GM18520 (cell line): ENCODE measurements around the gene FCRLB.
A peak's percentile ranks its signal among the peaks of the same experiment; 100 is the strongest.
"Not testable (repeated sequence)": the region's sequence is repeated elsewhere in the genome, so short reads cannot be mapped to it uniquely, and the experiment has no call there.

Experiments
- ATAC-seq: cut with Tn5 transposase; IDR thresholded peaks from one replicate; pipeline ENCODE4 v1.9.1; 2021; ENCODE audit not compliant: unreplicated experiment

FCRLB gene

GRCh38 chr1:161739865-161740566, 18.7 kb downstream of the FCRLB start:
- no peak for ATAC-seq

GRCh38 chr1:161740921-161741320, 19.6 kb downstream of the FCRLB start:
- ATAC-seq, result no peak

- no peak for ATAC-seq
Measured at GRCh38 chr1:161743231-161743630, 21.9 kb downstream of the FCRLB start.

GRCh38 chr1:161747801-161748200, 26.5 kb downstream of the FCRLB start:
- no peak for ATAC-seq

GRCh38 chr1:161749509-161750407, 28.4 kb downstream of the FCRLB start, which contains the start of gene DUSP12:
Gene DUSP12, plus strand, starts transcription at chr1:161749786. Its CDS starts 16 bp downstream, at chr1:161749802.
- peak; percentile 93 for ATAC-seq

- ATAC-seq, result no peak
Measured at GRCh38 chr1:161763522-161764098, 42.3 kb downstream of the FCRLB start.

- peak; percentile 48 for ATAC-seq
Measured at GRCh38 chr1:161766102-161766981, 45.0 kb downstream of the FCRLB start, which contains the start of gene ATF6. Gene ATF6, plus strand, starts transcription at chr1:161766320. Its CDS starts 41 bp downstream, at chr1:161766361.

GRCh38 chr1:161768461-161768860, 47.1 kb downstream of the FCRLB start:
- no peak for ATAC-seq

GRCh38 chr1:161768986-161769672, 47.8 kb downstream of the FCRLB start:
- no peak for ATAC-seq

GRCh38 chr1:161769673-161770045, 48.3 kb downstream of the FCRLB start:
- ATAC-seq, result not testable (repeated sequence)

- ATAC-seq, result no peak
Measured at GRCh38 chr1:161770250-161770649, 48.9 kb downstream of the FCRLB start.

- no peak for ATAC-seq
Measured at GRCh38 chr1:161771161-161771560, 49.8 kb downstream of the FCRLB start.

GRCh38 chr1:161771973-161772372, 50.6 kb downstream of the FCRLB start:
- ATAC-seq, result no peak

GRCh38 chr1:161772397-161772796, 51.1 kb downstream of the FCRLB start:
- ATAC-seq, result no peak

- no peak for ATAC-seq
Measured at GRCh38 chr1:161773791-161774190, 52.4 kb downstream of the FCRLB start.

- ATAC-seq, result no peak
Measured at GRCh38 chr1:161777261-161777660, 55.9 kb downstream of the FCRLB start.
